Panc1 (cell line): ENCODE results near the gene PALD1.

Experiments
- CTCF ChIP-seq: fragments of 450-650 bp; IDR thresholded peaks from 2 replicates; pipeline ENCODE4 v1.5.1; 2017; ENCODE audit warnings: mild to moderate bottlenecking
- POLR2AphosphoS5 ChIP-seq: IDR thresholded peaks from 2 replicates; pipeline ENCODE4 v1.6.1; 2012; ENCODE audit warnings: mild to moderate bottlenecking, low read depth, low read length, moderate library complexity
- SIN3A ChIP-seq: IDR thresholded peaks from 2 replicates; pipeline ENCODE4 v1.6.1; 2012; ENCODE audit warnings: low read depth, mild to moderate bottlenecking, low read length, moderate library complexity, borderline replicate concordance; ENCODE audit not compliant: insufficient read depth
- TCF7L2 ChIP-seq: IDR thresholded peaks from 2 replicates; pipeline ENCODE4 v1.6.1; 2011; ENCODE audit warnings: mild to moderate bottlenecking, low read depth, low read length, inconsistent platforms
- TF ChIP-seq, protein P1 (sequence below), 2 experiments: IDR thresholded peaks; 2 replicates each; pipeline ENCODE4 v1.6.1; 2011 to 2012; ENCODE audit warnings: low read depth in 2 of 2, control low read depth in 1 of 2, low read length in 1 of 2, mild to moderate bottlenecking in 1 of 2, moderate library complexity in 1 of 2; ENCODE audit not compliant: insufficient read depth in 1 of 2

GRCh38 chr10:70537398-70538194 is 59.0 kb downstream of the PALD1 start:
- peak; percentile 90 for TF ChIP-seq CTCF
- TF ChIP-seq, protein P1, sequence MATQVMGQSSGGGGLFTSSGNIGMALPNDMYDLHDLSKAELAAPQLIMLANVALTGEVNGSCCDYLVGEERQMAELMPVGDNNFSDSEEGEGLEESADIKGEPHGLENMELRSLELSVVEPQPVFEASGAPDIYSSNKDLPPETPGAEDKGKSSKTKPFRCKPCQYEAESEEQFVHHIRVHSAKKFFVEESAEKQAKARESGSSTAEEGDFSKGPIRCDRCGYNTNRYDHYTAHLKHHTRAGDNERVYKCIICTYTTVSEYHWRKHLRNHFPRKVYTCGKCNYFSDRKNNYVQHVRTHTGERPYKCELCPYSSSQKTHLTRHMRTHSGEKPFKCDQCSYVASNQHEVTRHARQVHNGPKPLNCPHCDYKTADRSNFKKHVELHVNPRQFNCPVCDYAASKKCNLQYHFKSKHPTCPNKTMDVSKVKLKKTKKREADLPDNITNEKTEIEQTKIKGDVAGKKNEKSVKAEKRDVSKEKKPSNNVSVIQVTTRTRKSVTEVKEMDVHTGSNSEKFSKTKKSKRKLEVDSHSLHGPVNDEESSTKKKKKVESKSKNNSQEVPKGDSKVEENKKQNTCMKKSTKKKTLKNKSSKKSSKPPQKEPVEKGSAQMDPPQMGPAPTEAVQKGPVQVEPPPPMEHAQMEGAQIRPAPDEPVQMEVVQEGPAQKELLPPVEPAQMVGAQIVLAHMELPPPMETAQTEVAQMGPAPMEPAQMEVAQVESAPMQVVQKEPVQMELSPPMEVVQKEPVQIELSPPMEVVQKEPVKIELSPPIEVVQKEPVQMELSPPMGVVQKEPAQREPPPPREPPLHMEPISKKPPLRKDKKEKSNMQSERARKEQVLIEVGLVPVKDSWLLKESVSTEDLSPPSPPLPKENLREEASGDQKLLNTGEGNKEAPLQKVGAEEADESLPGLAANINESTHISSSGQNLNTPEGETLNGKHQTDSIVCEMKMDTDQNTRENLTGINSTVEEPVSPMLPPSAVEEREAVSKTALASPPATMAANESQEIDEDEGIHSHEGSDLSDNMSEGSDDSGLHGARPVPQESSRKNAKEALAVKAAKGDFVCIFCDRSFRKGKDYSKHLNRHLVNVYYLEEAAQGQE (IDR thresholded peaks at IDR 0.05; ENCODE audit: insufficient read depth in 1 of 2, low read depth in 2 of 2, low read length in 1 of 2) = no peak
- TF ChIP-seq POLR2AphosphoS5 = no peak
- TF ChIP-seq SIN3A = no peak
- no peak for TF ChIP-seq TCF7L2
